GM23248 (cell line): Measurements from ENCODE around the gene RPGRIP1L. TPM values are rescaled to one million over a fixed set of nuclear protein-coding genes. Genes with fewer than 3 reads are reported as not detected.

Source experiments
- DNase-seq: peaks from one replicate; pipeline ENCODE4 v3.0.0-alpha.2; 2015
- H2AFZ ChIP-seq: fragments of 200-600 bp; sonication (generic); 2 replicates; pipeline ENCODE4 v1.6.1; 2016; ENCODE audit warnings: antibody characterized with exemption
- H3F3A ChIP-seq: fragments of 200-600 bp; sonication (generic); 2 replicates; pipeline ENCODE4 v1.6.1; 2016; ENCODE audit warnings: mild to moderate bottlenecking, antibody characterized with exemption, mixed run types; ENCODE audit not compliant: insufficient read depth
- H3K27ac ChIP-seq: fragments of 200-600 bp; sonication (generic); 2 replicates; pipeline ENCODE4 v1.5.1; 2016; ENCODE audit warnings: mild to moderate bottlenecking
- H3K27me3 ChIP-seq: fragments of 200-600 bp; sonication (generic); replicated peaks from 2 replicates; pipeline ENCODE4 v1.6.1; 2016; ENCODE audit warnings: mild to moderate bottlenecking; ENCODE audit not compliant: insufficient read depth
- H3K36me3 ChIP-seq: fragments of 200-600 bp; sonication (generic); 2 replicates; pipeline ENCODE4 v1.6.1; 2016; ENCODE audit warnings: low read depth, mild to moderate bottlenecking
- H3K4me1 ChIP-seq: fragments of 200-600 bp; sonication (generic); 2 replicates; pipeline ENCODE4 v1.6.1; 2016; ENCODE audit warnings: mild to moderate bottlenecking; ENCODE audit not compliant: insufficient read depth
- H3K4me2 ChIP-seq: fragments of 200-600 bp; sonication (generic); one replicate; pipeline ENCODE4 v1.6.1; 2016; ENCODE audit warnings: mild to moderate bottlenecking; ENCODE audit not compliant: unreplicated experiment
- H3K4me3 ChIP-seq: fragments of 200-600 bp; sonication (generic); 2 replicates; pipeline ENCODE4 v1.5.1; 2016; ENCODE audit warnings: mild to moderate bottlenecking
- H3K79me2 ChIP-seq: fragments of 200-600 bp; sonication (generic); 2 replicates; pipeline ENCODE4 v1.6.1; 2016; ENCODE audit warnings: mild to moderate bottlenecking; ENCODE audit not compliant: insufficient read depth
- H3K9ac ChIP-seq: fragments of 200-600 bp; sonication (generic); 2 replicates; pipeline ENCODE4 v1.6.1; 2016; ENCODE audit warnings: mild to moderate bottlenecking
- H3K9me2 ChIP-seq: fragments of 200-600 bp; sonication (generic); 2 replicates; pipeline ENCODE4 v1.6.1; 2016; ENCODE audit warnings: mixed run types, mild to moderate bottlenecking, moderate library complexity; ENCODE audit not compliant: insufficient read depth
- H3K9me3 ChIP-seq: fragments of 200-600 bp; sonication (generic); one replicate; pipeline ENCODE4 v1.6.1; 2017; ENCODE audit warnings: low read depth
- H4K20me1 ChIP-seq: fragments of 200-600 bp; sonication (generic); 2 replicates; pipeline ENCODE4 v1.6.0; 2016; ENCODE audit not compliant: insufficient read depth
- EZH2 ChIP-seq: fragments of 200-600 bp; sonication (generic); IDR thresholded peaks from 2 replicates; pipeline ENCODE4 v1.6.1; 2018; ENCODE audit warnings: antibody characterized with exemption, mild to moderate bottlenecking; ENCODE audit not compliant: insufficient read depth, poor library complexity, severe bottlenecking
- EZH2phosphoT487 ChIP-seq: fragments of 200-600 bp; sonication (generic); IDR thresholded peaks from 2 replicates; pipeline ENCODE4 v1.6.1; 2018; ENCODE audit warnings: antibody characterized with exemption, moderate library complexity, mild to moderate bottlenecking, low read depth; ENCODE audit not compliant: insufficient read depth
- WGBS, 2 experiments: methylation state at CpG; one replicate each; pipeline ENCODE4 v1.1.6; 2015 to 2017; ENCODE audit warnings: low lambda C conversion rate in 2 of 2, low coverage in 1 of 2; ENCODE audit errors: missing lambda C conversion rate in 2 of 2; 5-methylcytosine and 5-hydroxymethylcytosine counted together
- in situ Hi-C: fragments of 300-500 bp; cut with MboI; formaldehyde crosslinking; loops from 2 replicates; pipeline ENCODE4 v1.15.0; 2020
- polyA plus RNA-seq: library from polyadenylated mRNA; unstranded; fragments of >200 nt; fragmentation: Nextera tagmentation; extraction: Ambion mirVana; gene quantifications from 2 replicates; pipeline ENCODE4 v1.2.1, GENCODE V29; 2016
- total RNA-seq: library from RNA; depleted of rRNA; stranded (reverse); fragments of >200 nt; shearing (Covaris generic); gene quantifications from 2 replicates; pipeline ENCODE4 v1.2.3, GENCODE V29; 2014

Gene RPGRIP1L
- total and polyA plus RNA-seq, 2 experiments from 2014 or later: 16.3 to 16.8 TPM

DNA sequence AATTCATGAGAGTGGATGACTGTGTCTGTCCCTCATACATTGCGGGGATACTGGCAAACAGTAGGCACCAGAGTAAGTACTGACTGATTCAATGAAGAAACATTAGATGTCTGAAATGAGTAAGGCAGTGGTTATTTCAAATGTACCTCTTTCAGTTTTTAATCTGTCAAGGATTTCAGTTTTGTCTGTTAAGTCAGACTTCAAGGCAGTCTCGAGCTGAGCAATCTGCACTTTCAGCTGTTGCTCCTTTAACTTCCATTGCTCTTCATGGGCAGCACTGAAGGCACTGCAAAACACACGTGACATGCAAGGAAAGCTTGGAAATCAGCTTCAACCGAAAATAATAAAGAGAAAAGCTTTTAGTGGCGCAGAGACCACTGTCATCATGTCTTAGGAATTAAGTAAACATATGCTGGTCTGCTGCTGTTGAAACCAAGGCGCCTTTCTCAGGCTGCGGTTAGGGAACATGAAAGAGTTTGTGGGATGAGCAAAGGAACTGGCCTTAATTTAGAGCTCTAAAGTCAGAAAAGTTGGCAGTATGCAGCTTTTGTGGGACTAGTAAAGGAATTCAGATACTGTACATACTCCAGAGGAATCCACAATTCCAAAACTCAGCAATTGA lies 38.8 kb downstream of the RPGRIP1L start:
- no peaks in the 10 kb centered on the region for H3K27me3 ChIP-seq
- H3K9me3 ChIP-seq: no peaks in the 10 kb centered on the region
- peak; percentile 96 for DNase-seq
- no peaks in the 10 kb centered on the region for H3K79me2 ChIP-seq
- peak overlapping the region; percentile 83 for H3K4me2 ChIP-seq
- H3K4me3 ChIP-seq: peak overlapping the region; percentile 67
- no peaks in the 10 kb centered on the region for H3K36me3 ChIP-seq
- no peaks in the 10 kb centered on the region for H4K20me1 ChIP-seq
- H3F3A ChIP-seq: peaks cover 49% of the 10 kb centered on the region
- 1% methylated on average over 7 of the region's 7 CpGs for WGBS, 2 experiments
- peak overlapping the region; percentile 86 for H3K9ac ChIP-seq
- H3K4me1 ChIP-seq: peaks cover 66% of the 10 kb centered on the region
- H3K27ac ChIP-seq: peak overlapping the region; percentile 97
- H2AFZ ChIP-seq: peak overlapping the region; percentile 48
- in situ Hi-C loops: loop anchor here (10.0 kb wide), 1 partner anchor 1270 kb away; the partner anchor contains the start of gene IRX5
- TF ChIP-seq EZH2 (no peak), EZH2phosphoT487 (peak; percentile 98)
- no peaks in the 10 kb centered on the region for H3K9me2 ChIP-seq

- no peak overlapping the region for H3K4me3 ChIP-seq
- in situ Hi-C loops: loop anchor here (10.0 kb wide), 1 partner anchor 1273 kb away; the partner anchor contains the start of gene IRX5
- H3K4me1 ChIP-seq: peaks cover 49% of the 10 kb centered on the region
- H3K27me3 ChIP-seq: no peaks in the 10 kb centered on the region
- no peaks in the 10 kb centered on the region for H4K20me1 ChIP-seq
- H3K9ac ChIP-seq: peak overlapping the region; percentile 86; the same call in 1 of the 2 replicates
- no peak for TF ChIP-seq EZH2phosphoT487
- no peak for TF ChIP-seq EZH2
- H2AFZ ChIP-seq: 0 out of 2 replicates have a peak overlapping the region, but pooled peaks have one; percentile 2
- peaks cover 10% of the 10 kb centered on the region; the same call in 1 of the 2 replicates for H3K36me3 ChIP-seq
- H3K9me2 ChIP-seq: no peaks in the 10 kb centered on the region
- DNase-seq: no peak
- peak overlapping the region; percentile 83 for H3K4me2 ChIP-seq
- H3K9me3 ChIP-seq: no peaks in the 10 kb centered on the region
- WGBS, 2 experiments: 52 to 58% methylated on average over 1 of the region's 1 CpG
- H3K79me2 ChIP-seq: no peaks in the 10 kb centered on the region
- peaks cover 45% of the 10 kb centered on the region for H3F3A ChIP-seq
- H3K27ac ChIP-seq: no peak overlapping the region; the same call in 1 of the 2 replicates
Measured at GRCh38 chr16:53662072-53662471, 41.6 kb downstream of the RPGRIP1L start.

DNA sequence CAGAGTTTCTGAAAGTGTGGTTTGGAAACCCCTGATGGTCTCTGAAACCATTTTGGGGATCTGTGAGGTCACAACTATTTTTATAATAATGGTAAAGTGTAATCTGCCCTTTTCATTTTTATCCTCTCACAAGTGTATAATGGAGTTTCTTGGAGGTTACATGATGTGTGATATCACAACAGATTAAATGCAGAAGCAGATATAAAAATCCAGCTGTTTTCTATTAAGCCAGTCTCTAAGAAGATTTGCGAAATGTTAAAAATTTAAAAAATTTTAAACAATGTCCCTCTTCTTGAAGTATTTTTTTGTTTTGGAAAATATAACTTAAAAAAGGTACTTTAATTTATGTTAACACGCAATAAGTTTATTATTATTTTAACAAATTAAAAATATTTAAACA lies 48.7 kb downstream of the RPGRIP1L start:
- TF ChIP-seq EZH2phosphoT487: no peak
- TF ChIP-seq EZH2: no peak
- in situ Hi-C loops: no loop called here

DNA sequence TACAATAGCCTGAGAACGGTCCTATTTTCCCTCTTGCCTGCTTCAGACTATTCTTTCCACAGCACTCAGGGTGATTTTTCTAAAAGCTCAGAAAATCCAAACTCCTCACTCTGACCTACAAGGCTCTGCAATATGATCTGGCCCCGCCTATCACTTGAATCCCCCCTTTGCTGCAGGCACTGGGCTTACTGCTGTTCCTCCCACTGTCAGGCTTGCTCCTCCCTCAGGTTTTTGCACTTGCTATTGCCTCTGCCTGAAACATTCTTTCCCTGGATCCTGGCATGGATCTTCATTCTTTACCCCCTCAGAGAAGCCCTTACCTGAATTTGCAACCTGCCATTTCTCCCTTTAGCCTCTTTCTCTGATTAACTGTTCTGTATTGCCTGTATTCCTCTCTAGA lies 52.3 kb downstream of the RPGRIP1L start:
- Histone ChIP-seq H3K9me3 (no peaks in the 10 kb centered on the region), H3K9me2 (no peaks in the 10 kb centered on the region), H2AFZ (no peak overlapping the region), H3K4me1 (no peaks in the 10 kb centered on the region), H3K27ac (no peak overlapping the region), H3K4me2 (no peak overlapping the region), H3F3A (no peaks in the 10 kb centered on the region), H3K27me3 (no peaks in the 10 kb centered on the region), H3K9ac (no peak overlapping the region), H3K79me2 (no peaks in the 10 kb centered on the region), H4K20me1 (no peaks in the 10 kb centered on the region), H3K36me3 (peaks cover 46% of the 10 kb centered on the region), H3K4me3 (no peak overlapping the region)
- no peak for TF ChIP-seq EZH2
- TF ChIP-seq EZH2phosphoT487: no peak
- 93 to 98% methylated on average over 2 of the region's 2 CpGs for WGBS, 2 experiments
- in situ Hi-C loops: no loop called here
- no peak for DNase-seq

More for the DNA sequence above, 48.7 kb downstream of the RPGRIP1L start:
- DNase-seq: no peak
- no peaks in the 10 kb centered on the region for H4K20me1 ChIP-seq
- no peaks in the 10 kb centered on the region for H3F3A ChIP-seq
- no peaks in the 10 kb centered on the region for H3K4me1 ChIP-seq
- H3K36me3 ChIP-seq: peaks cover 46% of the 10 kb centered on the region
- no peaks in the 10 kb centered on the region for H3K27me3 ChIP-seq
- no peak overlapping the region for H3K27ac ChIP-seq
- no peak overlapping the region for H3K4me3 ChIP-seq
- H3K79me2 ChIP-seq: no peaks in the 10 kb centered on the region
- WGBS, 2 experiments: 82 to 92% methylated on average over 2 of the region's 2 CpGs
- no peak overlapping the region for H3K9ac ChIP-seq
- H3K9me3 ChIP-seq: no peaks in the 10 kb centered on the region
- no peak overlapping the region for H2AFZ ChIP-seq
- H3K4me2 ChIP-seq: no peak overlapping the region
- H3K9me2 ChIP-seq: no peaks in the 10 kb centered on the region
